ENCODE results near the gene RASSF4.

The RASSF4 gene

DNA sequence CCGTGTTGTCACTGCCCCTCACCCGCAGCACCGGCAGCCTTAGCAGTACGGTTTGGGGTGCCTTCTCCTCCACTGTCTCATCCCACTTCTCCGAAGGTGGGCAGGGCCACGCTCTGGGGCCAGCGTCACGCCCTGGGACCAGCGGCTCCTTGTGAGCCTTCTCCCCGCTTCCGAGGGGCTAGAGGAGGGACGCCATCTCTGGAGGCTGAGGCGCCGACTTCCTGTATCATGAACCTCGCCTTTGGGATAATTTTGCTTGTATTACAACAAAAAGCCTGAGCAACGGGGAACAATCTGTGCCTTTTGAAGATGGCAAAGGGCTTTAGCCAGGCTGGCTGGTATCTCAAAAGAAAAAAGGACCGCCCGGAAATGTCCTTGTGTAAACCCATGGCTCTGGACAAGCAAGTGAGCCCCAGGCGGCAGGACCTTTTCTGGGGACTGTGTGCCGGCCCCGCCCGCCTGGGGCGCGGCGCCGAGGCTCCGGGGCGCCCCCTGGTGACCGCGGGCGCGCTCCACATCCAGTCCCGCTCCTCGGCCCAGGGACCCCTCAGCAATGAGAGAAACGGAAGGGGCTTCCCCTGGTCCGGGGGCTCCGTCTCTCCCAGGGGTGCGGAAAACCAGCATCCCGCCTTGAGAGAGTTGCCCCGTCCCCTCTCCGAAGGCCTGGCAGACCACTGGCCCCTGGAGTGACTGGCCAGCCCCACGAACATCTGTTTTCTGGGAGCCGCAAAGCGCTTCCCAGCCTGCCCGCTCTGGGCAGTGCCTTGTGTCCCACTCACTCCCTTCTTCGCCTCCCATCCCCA, 15.2 kb downstream of the RASSF4 start (continued):
- TF ChIP-seq ZNF792 (tag by site-specific recombination; IDR thresholded peaks at IDR 0.05) (no peak), ZNF660 (tag by site-specific recombination; IDR thresholded peaks at IDR 0.05) (peak; percentile 65; the same call in 1 of the 2 replicates), ZNF426 (tag by site-specific recombination; IDR thresholded peaks at IDR 0.05) (no peak), GLI4 (tag by site-specific recombination; IDR thresholded peaks at IDR 0.05) (no peak), ZNF610 (tag by site-specific recombination; IDR thresholded peaks at IDR 0.05; ENCODE audit: borderline replicate concordance) (no peak), ZNF560 (tag by site-specific recombination; IDR thresholded peaks at IDR 0.05; ENCODE audit: borderline replicate concordance) (no peak), ZIC2 (tag by site-specific recombination; IDR thresholded peaks at IDR 0.05) (peak; percentile 14; the same call in 1 of the 2 replicates), ZNF629 (tag by site-specific recombination; IDR thresholded peaks at IDR 0.05) (no peak), ZFP41 (tag by site-specific recombination; IDR thresholded peaks at IDR 0.05; ENCODE audit: borderline replicate concordance) (no peak), ZNF10 (tag by site-specific recombination; IDR thresholded peaks at IDR 0.05) (no peak), ZNF830 (tag by site-specific recombination; IDR thresholded peaks at IDR 0.05; ENCODE audit: low read depth) (no peak), ZBTB7A (tag by site-specific recombination; IDR thresholded peaks at IDR 0.05; ENCODE audit: low read depth) (peak; percentile 73; the same call in 1 of the 2 replicates), ZNF548 (tag by site-specific recombination; IDR thresholded peaks at IDR 0.05) (no peak), ZNF211 (tag by site-specific recombination; IDR thresholded peaks at IDR 0.05; ENCODE audit: low read depth) (no peak), ZNF169 (tag by site-specific recombination; IDR thresholded peaks at IDR 0.05) (no peak), ZNF433 (tag by site-specific recombination; IDR thresholded peaks at IDR 0.05; ENCODE audit: low read depth) (no peak)
- TF ChIP-seq, protein P1, sequence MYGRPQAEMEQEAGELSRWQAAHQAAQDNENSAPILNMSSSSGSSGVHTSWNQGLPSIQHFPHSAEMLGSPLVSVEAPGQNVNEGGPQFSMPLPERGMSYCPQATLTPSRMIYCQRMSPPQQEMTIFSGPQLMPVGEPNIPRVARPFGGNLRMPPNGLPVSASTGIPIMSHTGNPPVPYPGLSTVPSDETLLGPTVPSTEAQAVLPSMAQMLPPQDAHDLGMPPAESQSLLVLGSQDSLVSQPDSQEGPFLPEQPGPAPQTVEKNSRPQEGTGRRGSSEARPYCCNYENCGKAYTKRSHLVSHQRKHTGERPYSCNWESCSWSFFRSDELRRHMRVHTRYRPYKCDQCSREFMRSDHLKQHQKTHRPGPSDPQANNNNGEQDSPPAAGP (tag by site-specific recombination; IDR thresholded peaks at IDR 0.05) = no peak
- TF ChIP-seq, protein P2, sequence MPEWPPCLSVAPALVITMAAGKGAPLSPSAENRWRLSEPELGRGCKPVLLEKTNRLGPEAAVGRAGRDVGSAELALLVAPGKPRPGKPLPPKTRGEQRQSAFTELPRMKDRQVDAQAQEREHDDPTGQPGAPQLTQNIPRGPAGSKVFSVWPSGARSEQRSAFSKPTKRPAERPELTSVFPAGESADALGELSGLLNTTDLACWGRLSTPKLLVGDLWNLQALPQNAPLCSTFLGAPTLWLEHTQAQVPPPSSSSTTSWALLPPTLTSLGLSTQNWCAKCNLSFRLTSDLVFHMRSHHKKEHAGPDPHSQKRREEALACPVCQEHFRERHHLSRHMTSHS (tag by site-specific recombination; IDR thresholded peaks at IDR 0.05) = no peak
- TF ChIP-seq, protein P3, sequence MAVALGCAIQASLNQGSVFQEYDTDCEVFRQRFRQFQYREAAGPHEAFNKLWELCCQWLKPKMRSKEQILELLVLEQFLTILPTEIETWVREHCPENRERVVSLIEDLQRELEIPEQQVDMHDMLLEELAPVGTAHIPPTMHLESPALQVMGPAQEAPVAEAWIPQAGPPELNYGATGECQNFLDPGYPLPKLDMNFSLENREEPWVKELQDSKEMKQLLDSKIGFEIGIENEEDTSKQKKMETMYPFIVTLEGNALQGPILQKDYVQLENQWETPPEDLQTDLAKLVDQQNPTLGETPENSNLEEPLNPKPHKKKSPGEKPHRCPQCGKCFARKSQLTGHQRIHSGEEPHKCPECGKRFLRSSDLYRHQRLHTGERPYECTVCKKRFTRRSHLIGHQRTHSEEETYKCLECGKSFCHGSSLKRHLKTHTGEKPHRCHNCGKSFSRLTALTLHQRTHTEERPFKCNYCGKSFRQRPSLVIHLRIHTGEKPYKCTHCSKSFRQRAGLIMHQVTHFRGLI (tag by site-specific recombination; IDR thresholded peaks at IDR 0.05) = no peak
- TF ChIP-seq, protein P4, sequence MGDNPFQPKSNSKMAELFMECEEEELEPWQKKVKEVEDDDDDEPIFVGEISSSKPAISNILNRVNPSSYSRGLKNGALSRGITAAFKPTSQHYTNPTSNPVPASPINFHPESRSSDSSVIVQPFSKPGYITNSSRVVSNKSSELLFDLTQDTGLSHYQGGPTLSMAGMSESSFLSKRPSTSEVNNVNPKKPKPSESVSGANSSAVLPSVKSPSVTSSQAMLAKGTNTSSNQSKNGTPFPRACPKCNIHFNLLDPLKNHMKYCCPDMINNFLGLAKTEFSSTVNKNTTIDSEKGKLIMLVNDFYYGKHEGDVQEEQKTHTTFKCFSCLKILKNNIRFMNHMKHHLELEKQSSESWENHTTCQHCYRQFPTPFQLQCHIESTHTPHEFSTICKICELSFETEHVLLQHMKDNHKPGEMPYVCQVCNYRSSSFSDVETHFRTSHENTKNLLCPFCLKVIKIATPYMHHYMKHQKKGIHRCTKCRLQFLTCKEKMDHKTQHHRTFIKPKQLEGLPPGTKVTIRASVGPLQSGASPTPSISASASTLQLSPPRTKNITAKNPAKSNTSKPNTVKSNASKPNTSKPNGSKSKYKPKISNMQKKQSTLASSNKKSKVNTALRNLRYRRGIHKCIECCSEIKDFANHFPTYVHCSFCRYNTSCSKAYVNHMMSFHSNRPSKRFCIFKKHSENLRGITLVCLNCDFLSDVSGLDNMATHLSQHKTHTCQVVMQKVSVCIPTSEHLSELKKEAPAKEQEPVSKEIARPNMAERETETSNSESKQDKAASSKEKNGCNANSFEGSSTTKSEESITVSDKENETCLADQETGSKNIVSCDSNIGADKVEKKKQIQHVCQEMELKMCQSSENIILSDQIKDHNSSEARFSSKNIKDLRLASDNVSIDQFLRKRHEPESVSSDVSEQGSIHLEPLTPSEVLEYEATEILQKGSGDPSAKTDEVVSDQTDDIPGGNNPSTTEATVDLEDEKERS (tag by site-specific recombination; IDR thresholded peaks at IDR 0.05) = no peak
- TF ChIP-seq, protein P5, sequence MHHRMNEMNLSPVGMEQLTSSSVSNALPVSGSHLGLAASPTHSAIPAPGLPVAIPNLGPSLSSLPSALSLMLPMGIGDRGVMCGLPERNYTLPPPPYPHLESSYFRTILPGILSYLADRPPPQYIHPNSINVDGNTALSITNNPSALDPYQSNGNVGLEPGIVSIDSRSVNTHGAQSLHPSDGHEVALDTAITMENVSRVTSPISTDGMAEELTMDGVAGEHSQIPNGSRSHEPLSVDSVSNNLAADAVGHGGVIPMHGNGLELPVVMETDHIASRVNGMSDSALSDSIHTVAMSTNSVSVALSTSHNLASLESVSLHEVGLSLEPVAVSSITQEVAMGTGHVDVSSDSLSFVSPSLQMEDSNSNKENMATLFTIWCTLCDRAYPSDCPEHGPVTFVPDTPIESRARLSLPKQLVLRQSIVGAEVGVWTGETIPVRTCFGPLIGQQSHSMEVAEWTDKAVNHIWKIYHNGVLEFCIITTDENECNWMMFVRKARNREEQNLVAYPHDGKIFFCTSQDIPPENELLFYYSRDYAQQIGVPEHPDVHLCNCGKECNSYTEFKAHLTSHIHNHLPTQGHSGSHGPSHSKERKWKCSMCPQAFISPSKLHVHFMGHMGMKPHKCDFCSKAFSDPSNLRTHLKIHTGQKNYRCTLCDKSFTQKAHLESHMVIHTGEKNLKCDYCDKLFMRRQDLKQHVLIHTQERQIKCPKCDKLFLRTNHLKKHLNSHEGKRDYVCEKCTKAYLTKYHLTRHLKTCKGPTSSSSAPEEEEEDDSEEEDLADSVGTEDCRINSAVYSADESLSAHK (tag by site-specific recombination; IDR thresholded peaks at IDR 0.05) = no peak
